ENCODE measurements around the gene ERC2.
A peak's percentile ranks its signal among the peaks of the same experiment; 100 is the strongest.

ERC2 gene

GRCh38 chr3:55643283-55643682 is 825.0 kb downstream of the ERC2 start:
- Mint-ChIP-seq H3K36me3 (no peaks in the 10 kb centered on the region), H3K27me3 (no peaks in the 10 kb centered on the region), H3K27ac (no peak overlapping the region), H3K9me3 (peaks cover 3% of the 10 kb centered on the region), H3K4me3 (no peak overlapping the region), H3K4me1 (peaks cover 17% of the 10 kb centered on the region)
- no peak for DNase-seq
- CTCF ChIA-PET, result no interaction called here

GRCh38 chr3:55641964-55642363 is 826.3 kb downstream of the ERC2 start:
- H3K4me3 Mint-ChIP-seq, result no peak overlapping the region
- H3K9me3 Mint-ChIP-seq, result peaks cover 3% of the 10 kb centered on the region
- DNase-seq, result no peak
- CTCF ChIA-PET, result no interaction called here
- H3K36me3 Mint-ChIP-seq, result no peaks in the 10 kb centered on the region
- no peak overlapping the region for H3K27ac Mint-ChIP-seq
- H3K27me3 Mint-ChIP-seq, result no peaks in the 10 kb centered on the region
- peaks cover 17% of the 10 kb centered on the region for H3K4me1 Mint-ChIP-seq

GRCh38 chr3:55639896-55640765 is 828.1 kb downstream of the ERC2 start:
- Mint-ChIP-seq H3K4me3 (no peak overlapping the region), H3K36me3 (no peaks in the 10 kb centered on the region), H3K27me3 (no peaks in the 10 kb centered on the region), H3K4me1 (peaks cover 17% of the 10 kb centered on the region), H3K27ac (peak overlapping the region; percentile 30), H3K9me3 (peaks cover 3% of the 10 kb centered on the region)
- CTCF ChIA-PET, result no interaction called here
- DNase-seq, result peak; percentile 22

- CTCF ChIA-PET, result no interaction called here
- no peak overlapping the region for H3K27ac Mint-ChIP-seq
These were observed 829.1 kb downstream of the ERC2 start for GRCh38 chr3:55639143-55639542.

GRCh38 chr3:55637906-55638638 is 830.2 kb downstream of the ERC2 start:
- H3K36me3 Mint-ChIP-seq, result no peaks in the 10 kb centered on the region
- DNase-seq, result no peak
- H3K27ac Mint-ChIP-seq, result no peak overlapping the region
- CTCF ChIA-PET, result no interaction called here
- peaks cover 17% of the 10 kb centered on the region for H3K4me1 Mint-ChIP-seq
- H3K4me3 Mint-ChIP-seq, result no peak overlapping the region
- H3K27me3 Mint-ChIP-seq, result no peaks in the 10 kb centered on the region
- peaks cover 3% of the 10 kb centered on the region for H3K9me3 Mint-ChIP-seq

More at GRCh38 chr3:55639143-55639542, 829.1 kb downstream of the ERC2 start:
- Mint-ChIP-seq H3K4me3 (no peak overlapping the region), H3K36me3 (no peaks in the 10 kb centered on the region), H3K9me3 (peaks cover 3% of the 10 kb centered on the region), H3K4me1 (peaks cover 17% of the 10 kb centered on the region), H3K27me3 (no peaks in the 10 kb centered on the region)
- DNase-seq, result no peak

- H3K27me3 Mint-ChIP-seq, result no peaks in the 10 kb centered on the region
- no peaks in the 10 kb centered on the region for H3K36me3 Mint-ChIP-seq
- CTCF ChIA-PET, result no interaction called here
- no peak overlapping the region for H3K4me3 Mint-ChIP-seq
- DNase-seq, result no peak
- no peak overlapping the region for H3K27ac Mint-ChIP-seq
- peaks cover 3% of the 10 kb centered on the region for H3K9me3 Mint-ChIP-seq
- H3K4me1 Mint-ChIP-seq, result peaks cover 17% of the 10 kb centered on the region
These were observed 831.7 kb downstream of the ERC2 start for GRCh38 chr3:55636300-55637195.

- H3K4me3 Mint-ChIP-seq, result no peak overlapping the region
- peaks cover 5% of the 10 kb centered on the region for H3K4me1 Mint-ChIP-seq
- CTCF ChIA-PET, result no interaction called here
- peaks cover 3% of the 10 kb centered on the region for H3K9me3 Mint-ChIP-seq
- no peak for DNase-seq
- H3K36me3 Mint-ChIP-seq, result no peaks in the 10 kb centered on the region
- H3K27ac Mint-ChIP-seq, result no peak overlapping the region
- H3K27me3 Mint-ChIP-seq, result no peaks in the 10 kb centered on the region
These were observed 833.9 kb downstream of the ERC2 start for GRCh38 chr3:55634345-55634744.

GRCh38 chr3:55633333-55633732 is 834.9 kb downstream of the ERC2 start:
- no peak overlapping the region for H3K27ac Mint-ChIP-seq

GRCh38 chr3:55631766-55632331 is 836.4 kb downstream of the ERC2 start:
- DNase-seq, result no peak
- H3K9me3 Mint-ChIP-seq, result no peaks in the 10 kb centered on the region
- no peak overlapping the region for H3K4me3 Mint-ChIP-seq
- H3K36me3 Mint-ChIP-seq, result no peaks in the 10 kb centered on the region
- H3K27me3 Mint-ChIP-seq, result no peaks in the 10 kb centered on the region
- no peak overlapping the region for H3K27ac Mint-ChIP-seq
- no peaks in the 10 kb centered on the region for H3K4me1 Mint-ChIP-seq
- CTCF ChIA-PET, result no interaction called here

More at GRCh38 chr3:55633333-55633732, 834.9 kb downstream of the ERC2 start:
- Mint-ChIP-seq H3K9me3 (no peaks in the 10 kb centered on the region), H3K4me1 (no peaks in the 10 kb centered on the region), H3K36me3 (no peaks in the 10 kb centered on the region), H3K4me3 (no peak overlapping the region), H3K27me3 (no peaks in the 10 kb centered on the region)
- no peak for DNase-seq
- CTCF ChIA-PET, result no interaction called here

- Mint-ChIP-seq H3K4me3 (no peak overlapping the region), H3K36me3 (no peaks in the 10 kb centered on the region), H3K27me3 (no peaks in the 10 kb centered on the region), H3K4me1 (no peaks in the 10 kb centered on the region), H3K9me3 (no peaks in the 10 kb centered on the region), H3K27ac (peak overlapping the region; percentile 68)
- CTCF ChIA-PET, result no interaction called here
- no peak for DNase-seq
These were observed 837.4 kb downstream of the ERC2 start for GRCh38 chr3:55630921-55631299.

- no peaks in the 10 kb centered on the region for H3K36me3 Mint-ChIP-seq
- no peak for DNase-seq
- no peaks in the 10 kb centered on the region for H3K27me3 Mint-ChIP-seq
- H3K9me3 Mint-ChIP-seq, result no peaks in the 10 kb centered on the region
- H3K4me3 Mint-ChIP-seq, result no peak overlapping the region
- CTCF ChIA-PET, result no interaction called here
- no peak overlapping the region for H3K27ac Mint-ChIP-seq
- no peaks in the 10 kb centered on the region for H3K4me1 Mint-ChIP-seq
These were observed 837.9 kb downstream of the ERC2 start for GRCh38 chr3:55630280-55630920.

GRCh38 chr3:55629432-55629831 is 838.8 kb downstream of the ERC2 start:
- CTCF ChIA-PET, result interaction anchor here (1.1 kb wide), 1 partner anchor 9 kb away, joined by 3 read pairs; no protein-coding TSS in a partner anchor
- no peak overlapping the region for H3K4me3 Mint-ChIP-seq
- H3K9me3 Mint-ChIP-seq, result no peaks in the 10 kb centered on the region
- no peaks in the 10 kb centered on the region for H3K36me3 Mint-ChIP-seq
- H3K27ac Mint-ChIP-seq, result no peak overlapping the region
- no peak for DNase-seq
- no peaks in the 10 kb centered on the region for H3K4me1 Mint-ChIP-seq
- H3K27me3 Mint-ChIP-seq, result no peaks in the 10 kb centered on the region

- H3K36me3 Mint-ChIP-seq, result no peaks in the 10 kb centered on the region
- H3K27me3 Mint-ChIP-seq, result no peaks in the 10 kb centered on the region
- no peaks in the 10 kb centered on the region for H3K4me1 Mint-ChIP-seq
- H3K9me3 Mint-ChIP-seq, result no peaks in the 10 kb centered on the region
- no peak for DNase-seq
- no peak overlapping the region for H3K27ac Mint-ChIP-seq
- CTCF ChIA-PET, result no interaction called here
- no peak overlapping the region for H3K4me3 Mint-ChIP-seq
These were observed 842.0 kb downstream of the ERC2 start for GRCh38 chr3:55626279-55626665.

- H3K27me3 Mint-ChIP-seq, result no peaks in the 10 kb centered on the region
- no peak overlapping the region for H3K4me3 Mint-ChIP-seq
- H3K9me3 Mint-ChIP-seq, result no peaks in the 10 kb centered on the region
- CTCF ChIA-PET, result no interaction called here
- no peaks in the 10 kb centered on the region for H3K36me3 Mint-ChIP-seq
- no peak overlapping the region for H3K27ac Mint-ChIP-seq
- DNase-seq, result no peak
- no peaks in the 10 kb centered on the region for H3K4me1 Mint-ChIP-seq
These were observed 844.0 kb downstream of the ERC2 start for GRCh38 chr3:55624238-55624637.

All from activated naive CD4-positive, alpha-beta T cell treated with anti-CD3 and anti-CD28 coated beads, Interleukin-2, amount 10 ng/mL, durations not matched to agents 7 days and 5 days (primary cell).